HEK293T (cell line): ENCODE measurements around the gene FHOD3.
"Not testable (repeated sequence)": the region's sequence is repeated elsewhere in the genome, so short reads cannot be mapped to it uniquely, and the experiment has no call there.

Experiments
- CTCF ChIA-PET: fragments of 350-600 bp; formaldehyde crosslinking; extraction: SDS; loops from one replicate; lab custom pipeline; 2021; ENCODE audit warnings: antibody characterized with exemption, inconsistent platforms; lab: Yijun Ruan, JAX
- POLR2A ChIA-PET: fragments of 350-600 bp; formaldehyde crosslinking; extraction: SDS; loops from one replicate; lab custom pipeline; 2020; ENCODE audit warnings: antibody characterized with exemption, inconsistent platforms; lab: Yijun Ruan, JAX
- DNase-seq: peaks from one replicate; pipeline ENCODE4 v3.0.0; 2012; ENCODE audit warnings: mixed read lengths; ENCODE audit errors: extremely low spot score
- ARNT ChIP-seq: fragments of 450-650 bp; IDR thresholded peaks from 2 replicates; pipeline ENCODE4 v1.6.1; 2017; ENCODE audit warnings: mild to moderate bottlenecking
- BHLHE40 ChIP-seq: fragments of 450-650 bp; IDR thresholded peaks from 2 replicates; pipeline ENCODE4 v1.6.1; 2016; ENCODE audit warnings: mild to moderate bottlenecking, moderate library complexity, borderline replicate concordance
- CTBP1 ChIP-seq: fragments of 450-650 bp; IDR thresholded peaks from 2 replicates; pipeline ENCODE4 v1.6.1; 2016; ENCODE audit warnings: borderline replicate concordance
- ELF4 ChIP-seq: fragments of 450-650 bp; IDR thresholded peaks from 2 replicates; pipeline ENCODE4 v1.6.1; 2017; ENCODE audit warnings: antibody characterized with exemption
- FOXA1 ChIP-seq: fragments of 450-650 bp; IDR thresholded peaks from 2 replicates; pipeline ENCODE4 v1.6.1; 2016; ENCODE audit warnings: mild to moderate bottlenecking
- FOXK2 ChIP-seq: fragments of 450-650 bp; IDR thresholded peaks from 2 replicates; pipeline ENCODE4 v1.6.1; 2016; ENCODE audit warnings: mild to moderate bottlenecking
- FOXM1 ChIP-seq: fragments of 450-650 bp; IDR thresholded peaks from 2 replicates; pipeline ENCODE4 v1.6.1; 2017; ENCODE audit warnings: mild to moderate bottlenecking, borderline replicate concordance
- HDGF ChIP-seq: fragments of 450-650 bp; IDR thresholded peaks from 2 replicates; pipeline ENCODE4 v1.6.1; 2017; ENCODE audit warnings: antibody characterized with exemption, borderline replicate concordance
- L3MBTL2 ChIP-seq: fragments of 450-650 bp; conservative IDR thresholded peaks from 2 replicates; pipeline ENCODE4 v1.6.1; 2016; ENCODE audit warnings: mild to moderate bottlenecking
- LEF1 ChIP-seq: fragments of 450-650 bp; IDR thresholded peaks from 2 replicates; pipeline ENCODE4 v1.6.1; 2017; ENCODE audit warnings: mild to moderate bottlenecking, borderline replicate concordance
- NFRKB ChIP-seq: fragments of 450-650 bp; IDR thresholded peaks from 2 replicates; pipeline ENCODE4 v1.6.1; 2016; ENCODE audit warnings: mild to moderate bottlenecking, moderate library complexity
- SP1 ChIP-seq: fragments of 450-650 bp; IDR thresholded peaks from 2 replicates; pipeline ENCODE4 v1.6.1; 2017
- SUZ12 ChIP-seq: fragments of 450-650 bp; IDR thresholded peaks from 2 replicates; pipeline ENCODE4 v1.6.1; 2016; ENCODE audit warnings: mild to moderate bottlenecking
- TARDBP ChIP-seq: fragments of 450-650 bp; IDR thresholded peaks from 2 replicates; pipeline ENCODE4 v1.6.1; 2016
- ZNF384 ChIP-seq: fragments of 450-650 bp; IDR thresholded peaks from 2 replicates; pipeline ENCODE4 v1.6.1; 2016
- TF ChIP-seq, protein P1 (sequence below): fragments of 450-650 bp; IDR thresholded peaks from 2 replicates; pipeline ENCODE4 v1.6.1; 2016

Gene FHOD3

DNA sequence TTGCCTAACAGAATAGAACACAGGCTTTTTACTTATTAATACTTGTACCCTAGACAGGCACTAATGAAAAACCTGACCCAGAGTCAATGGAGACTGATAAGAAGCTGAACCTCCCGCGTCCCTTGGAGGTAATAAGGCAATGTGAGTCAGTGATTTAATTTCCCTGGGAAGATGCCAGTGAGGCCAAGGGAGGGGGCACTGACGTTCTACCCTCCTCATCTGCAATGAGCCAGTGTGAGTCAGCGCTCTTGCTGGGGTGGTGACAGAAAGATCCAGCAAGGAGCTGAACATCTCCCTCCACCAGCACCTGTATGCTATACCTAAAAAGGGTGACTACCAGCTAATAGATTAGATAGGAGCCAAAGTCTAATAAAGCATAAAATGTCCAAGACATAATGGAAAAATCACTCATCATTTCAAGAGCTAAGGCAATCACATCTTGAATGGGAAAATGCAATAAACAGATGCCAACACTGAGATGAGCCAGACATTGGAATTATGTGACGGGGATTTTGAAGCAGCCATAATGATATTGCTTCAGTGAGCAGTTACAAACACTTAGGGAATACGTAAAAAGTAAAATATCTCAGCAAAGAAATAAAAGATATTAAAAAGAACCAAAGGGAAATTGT, 414.4 kb downstream of the FHOD3 start:
- TF ChIP-seq L3MBTL2 (no peak), HDGF (no peak), ELF4 (no peak), LEF1 (no peak), CTBP1 (no peak), SP1 (no peak), ARNT (no peak), ZNF384 (no peak), FOXA1 (no peak), BHLHE40 (no peak)
- TF ChIP-seq, protein P1, sequence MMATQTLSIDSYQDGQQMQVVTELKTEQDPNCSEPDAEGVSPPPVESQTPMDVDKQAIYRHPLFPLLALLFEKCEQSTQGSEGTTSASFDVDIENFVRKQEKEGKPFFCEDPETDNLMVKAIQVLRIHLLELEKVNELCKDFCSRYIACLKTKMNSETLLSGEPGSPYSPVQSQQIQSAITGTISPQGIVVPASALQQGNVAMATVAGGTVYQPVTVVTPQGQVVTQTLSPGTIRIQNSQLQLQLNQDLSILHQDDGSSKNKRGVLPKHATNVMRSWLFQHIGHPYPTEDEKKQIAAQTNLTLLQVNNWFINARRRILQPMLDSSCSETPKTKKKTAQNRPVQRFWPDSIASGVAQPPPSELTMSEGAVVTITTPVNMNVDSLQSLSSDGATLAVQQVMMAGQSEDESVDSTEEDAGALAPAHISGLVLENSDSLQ: no peak
- DNase-seq: no peak
- POLR2A ChIA-PET: no interaction called here
- CTCF ChIA-PET: interaction anchor here (1.0 kb wide), 1 partner anchor 24 kb away, joined by 4 read pairs; no protein-coding TSS in a partner anchor

GRCh38 chr18:36714476-36714875, 417.0 kb downstream of the FHOD3 start:
- DNase-seq: no peak
- POLR2A ChIA-PET: no interaction called here
- TF ChIP-seq NFRKB (no peak), FOXK2 (no peak)
- CTCF ChIA-PET: interaction anchor here (0.7 kb wide), 1 partner anchor 10 kb away, joined by 3 read pairs; no protein-coding TSS in a partner anchor

GRCh38 chr18:36717422-36718110, 420.1 kb downstream of the FHOD3 start:
- ChIA-PET POLR2A (no interaction called here), CTCF (interaction anchor here (0.7 kb wide), 1 partner anchor 30 kb away, joined by 3 read pairs; no protein-coding TSS in a partner anchor)
- DNase-seq: no peak
- TF ChIP-seq, protein P1: no peak
- TF ChIP-seq BHLHE40 (no peak), ARNT (no peak), L3MBTL2 (no peak), FOXM1 (no peak), FOXK2 (no peak), FOXA1 (no peak), LEF1 (no peak), SP1 (no peak), SUZ12 (no peak)

GRCh38 chr18:36718705-36719328, 421.3 kb downstream of the FHOD3 start:
- CTCF ChIA-PET: interaction anchor here (1.5 kb wide), 1 partner anchor 15 kb away, joined by 3 read pairs; no protein-coding TSS in a partner anchor
- POLR2A ChIA-PET: no interaction called here
- no peak for DNase-seq
- TF ChIP-seq NFRKB (no peak), FOXA1 (no peak), BHLHE40 (no peak), FOXK2 (no peak), LEF1 (no peak), ZNF384 (no peak), FOXM1 (no peak), ARNT (no peak), ELF4 (no peak), L3MBTL2 (no peak)

DNA sequence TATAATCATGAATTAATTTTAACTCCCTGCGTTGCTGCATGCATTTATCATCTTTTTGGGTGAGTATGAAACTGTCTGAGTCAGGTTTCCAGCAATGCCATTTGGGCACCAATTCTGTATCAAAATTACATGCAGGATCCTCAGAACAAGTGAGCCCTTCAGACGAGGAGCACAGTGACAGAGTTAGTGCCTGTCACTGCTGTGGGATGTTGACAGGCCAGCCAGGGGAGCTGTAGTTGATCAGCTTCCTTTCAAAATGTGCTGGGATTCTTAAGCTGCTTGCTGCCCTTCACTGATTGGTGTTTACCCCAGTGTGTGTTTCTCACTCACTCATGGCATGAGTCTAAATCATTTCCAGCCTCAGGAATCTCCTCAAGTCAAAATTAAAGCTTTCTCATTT, 422.1 kb downstream of the FHOD3 start:
- CTCF ChIA-PET: interaction anchor here (1.5 kb wide), 1 partner anchor 14 kb away, joined by 3 read pairs; no protein-coding TSS in a partner anchor

GRCh38 chr18:36721351-36721750, 423.8 kb downstream of the FHOD3 start:
- POLR2A ChIA-PET, DNase-seq: not testable (repeated sequence)
- CTCF ChIA-PET: interaction anchor here (1.5 kb wide), 2 partner anchors 12 to 33 kb away, joined by 6 to 7 read pairs; no protein-coding TSS in a partner anchor

More for the DNA sequence above, 422.1 kb downstream of the FHOD3 start:
- no peak for DNase-seq
- TF ChIP-seq L3MBTL2 (no peak), LEF1 (no peak), ZNF384 (no peak), TARDBP (no peak), ELF4 (no peak), BHLHE40 (no peak), FOXM1 (no peak), NFRKB (no peak), FOXA1 (no peak)
- TF ChIP-seq, protein P1: no peak
- POLR2A ChIA-PET: no interaction called here
